ENCODE results near the gene ATP8A2.

ATP8A2 gene

GRCh38 chr13:25885418-25885817, 513.6 kb downstream of the ATP8A2 start:
- no peak for TF ChIP-seq ZNF274 (IDR thresholded peaks at IDR 0.05; ENCODE audit: low read depth, low read length)
- H3K4me3 ChIP-seq (ENCODE audit: low read length): no peak overlapping the region

- TF ChIP-seq ZNF274 (IDR thresholded peaks at IDR 0.05; ENCODE audit: low read depth, low read length): no peak
- no peak overlapping the region for H3K4me3 ChIP-seq (ENCODE audit: low read length)
Observed at GRCh38 chr13:25886438-25887214, 514.9 kb downstream of the ATP8A2 start.

- no peak for TF ChIP-seq ZNF274 (IDR thresholded peaks at IDR 0.05; ENCODE audit: low read depth, low read length)
- H3K4me3 ChIP-seq (ENCODE audit: low read length): no peak overlapping the region
Observed at GRCh38 chr13:25887962-25888655, 516.3 kb downstream of the ATP8A2 start.

GRCh38 chr13:25890671-25891212, 519.0 kb downstream of the ATP8A2 start:
- H3K4me3 ChIP-seq (ENCODE audit: low read length): no peak overlapping the region
- TF ChIP-seq ZNF274 (IDR thresholded peaks at IDR 0.05; ENCODE audit: low read depth, low read length): no peak

DNA sequence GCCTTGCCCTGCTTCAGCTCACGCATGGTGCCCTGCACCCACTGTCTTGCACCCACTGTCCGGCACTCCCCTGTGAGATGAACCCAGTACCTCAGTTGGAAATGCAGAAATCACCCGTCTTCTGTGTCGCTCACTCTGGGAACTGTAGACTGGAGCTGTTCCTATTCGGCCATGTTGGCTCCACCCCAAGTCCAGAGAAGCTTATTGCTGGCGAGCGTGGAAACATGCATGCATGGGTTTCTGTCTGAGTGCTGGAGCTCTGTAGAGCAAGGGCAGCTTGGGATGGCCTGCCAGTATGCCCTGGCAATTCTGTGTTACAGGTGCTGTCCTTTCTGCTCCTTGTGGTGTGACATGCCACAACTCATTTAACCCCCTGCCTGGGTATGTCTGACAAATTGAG, 527.2 kb downstream of the ATP8A2 start:
- no peak for TF ChIP-seq ZNF274 (IDR thresholded peaks at IDR 0.05; ENCODE audit: low read depth, low read length)
- H3K4me3 ChIP-seq (ENCODE audit: low read length): no peak overlapping the region

- H3K4me3 ChIP-seq (ENCODE audit: low read length): no peak overlapping the region
- TF ChIP-seq ZNF274 (IDR thresholded peaks at IDR 0.05; ENCODE audit: low read depth, low read length): no peak
Observed at GRCh38 chr13:25899464-25899863, 527.7 kb downstream of the ATP8A2 start.

- H3K4me3 ChIP-seq (ENCODE audit: low read length): no peak overlapping the region
- no peak for TF ChIP-seq ZNF274 (IDR thresholded peaks at IDR 0.05; ENCODE audit: low read depth, low read length)
Observed at GRCh38 chr13:25899952-25900351, 528.2 kb downstream of the ATP8A2 start.

DNA sequence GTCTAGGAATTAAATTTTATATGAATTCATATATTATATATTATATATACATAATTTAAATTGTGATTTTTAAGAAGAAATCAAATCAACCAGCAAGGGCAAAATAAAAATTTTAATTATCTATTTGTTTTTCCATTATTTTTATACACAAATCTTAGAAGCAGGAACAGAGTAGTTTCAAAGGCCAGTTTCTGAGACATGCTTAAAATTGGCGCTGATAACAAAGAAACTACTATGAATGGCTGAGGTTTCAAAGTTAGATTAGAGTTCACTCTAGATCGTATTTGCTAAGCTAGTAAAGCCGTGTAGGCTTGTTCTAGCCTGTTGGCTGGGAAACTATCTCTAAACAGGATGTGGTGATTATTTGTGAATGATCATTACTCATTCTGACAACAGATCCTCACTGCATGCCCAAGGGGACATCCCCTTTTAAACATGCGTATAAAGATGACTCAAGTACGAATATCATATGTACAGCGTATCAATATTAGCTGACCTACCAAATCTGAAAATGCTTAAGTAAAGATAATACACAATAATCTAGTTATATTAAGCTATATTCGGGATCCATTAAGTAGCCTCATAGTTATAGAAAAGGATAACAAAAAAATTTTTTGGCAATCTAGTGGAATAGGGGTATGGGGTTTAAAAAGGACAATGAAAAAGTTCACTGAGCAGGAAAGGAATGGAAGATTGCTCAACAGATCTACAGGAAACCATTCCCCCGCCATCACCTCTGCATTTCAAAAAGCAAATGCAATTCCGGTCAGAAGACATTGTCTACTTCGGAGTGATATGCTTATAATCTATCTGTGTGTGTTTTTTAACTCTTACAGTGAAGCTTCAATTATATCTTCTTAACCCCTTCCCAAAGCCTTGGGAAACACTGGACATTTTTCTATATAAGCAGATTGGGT, 529.9 kb downstream of the ATP8A2 start:
- no peak for TF ChIP-seq ZNF274 (IDR thresholded peaks at IDR 0.05; ENCODE audit: low read depth, low read length)
- H3K4me3 ChIP-seq (ENCODE audit: low read length): no peak overlapping the region

DNA sequence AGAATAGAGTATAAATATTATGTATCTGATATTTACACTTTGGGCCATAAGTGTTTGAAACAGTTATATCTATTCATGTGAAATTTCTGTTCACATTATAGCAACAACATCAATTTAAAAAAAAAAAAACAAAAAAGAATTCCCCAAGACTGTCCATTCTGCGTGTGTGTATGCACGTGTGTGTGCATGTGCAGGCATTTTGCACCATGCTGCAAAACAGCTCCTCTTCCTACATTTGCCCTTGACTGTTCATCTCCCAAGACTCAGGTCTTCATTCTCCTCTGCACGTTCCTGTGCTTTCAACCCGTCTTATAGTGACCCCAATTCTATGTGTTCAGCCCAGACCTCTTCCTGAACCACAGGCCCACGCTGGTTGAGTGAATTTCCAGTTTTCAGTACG, 530.7 kb downstream of the ATP8A2 start:
- H3K4me3 ChIP-seq (ENCODE audit: low read length): no peak overlapping the region
- no peak for TF ChIP-seq ZNF274 (IDR thresholded peaks at IDR 0.05; ENCODE audit: low read depth, low read length)

- no peak for TF ChIP-seq ZNF274 (IDR thresholded peaks at IDR 0.05; ENCODE audit: low read depth, low read length)
- no peak overlapping the region for H3K4me3 ChIP-seq (ENCODE audit: low read length)
Observed at GRCh38 chr13:25902891-25903341, 531.1 kb downstream of the ATP8A2 start.

DNA sequence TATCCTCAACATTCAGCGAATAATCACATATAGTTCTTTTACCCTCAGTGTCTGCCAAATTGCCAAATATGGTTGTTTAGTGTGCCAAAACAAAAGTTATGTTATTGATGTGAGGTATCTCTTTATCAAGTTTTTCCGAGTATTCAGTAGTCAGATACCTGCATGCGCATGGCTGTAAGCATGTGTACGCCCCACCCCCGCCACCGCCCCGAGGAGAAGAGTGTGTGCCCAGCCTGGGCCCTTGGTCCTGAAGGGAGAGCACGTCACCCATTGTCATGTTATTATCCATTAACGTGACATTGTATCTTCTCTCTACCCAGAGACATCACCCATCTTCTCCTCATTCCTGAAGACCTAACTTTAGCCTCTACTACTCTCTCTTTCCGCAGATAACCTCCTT, 533.1 kb downstream of the ATP8A2 start:
- H3K4me3 ChIP-seq (ENCODE audit: low read length): no peak overlapping the region
- TF ChIP-seq ZNF274 (IDR thresholded peaks at IDR 0.05; ENCODE audit: low read depth, low read length): no peak

GRCh38 chr13:25905611-25906010, 533.8 kb downstream of the ATP8A2 start:
- no peak overlapping the region for H3K4me3 ChIP-seq (ENCODE audit: low read length)
- no peak for TF ChIP-seq ZNF274 (IDR thresholded peaks at IDR 0.05; ENCODE audit: low read depth, low read length)

GRCh38 chr13:25906191-25906661, 534.5 kb downstream of the ATP8A2 start:
- no peak for TF ChIP-seq ZNF274 (IDR thresholded peaks at IDR 0.05; ENCODE audit: low read depth, low read length)
- H3K4me3 ChIP-seq (ENCODE audit: low read length): no peak overlapping the region

DNA sequence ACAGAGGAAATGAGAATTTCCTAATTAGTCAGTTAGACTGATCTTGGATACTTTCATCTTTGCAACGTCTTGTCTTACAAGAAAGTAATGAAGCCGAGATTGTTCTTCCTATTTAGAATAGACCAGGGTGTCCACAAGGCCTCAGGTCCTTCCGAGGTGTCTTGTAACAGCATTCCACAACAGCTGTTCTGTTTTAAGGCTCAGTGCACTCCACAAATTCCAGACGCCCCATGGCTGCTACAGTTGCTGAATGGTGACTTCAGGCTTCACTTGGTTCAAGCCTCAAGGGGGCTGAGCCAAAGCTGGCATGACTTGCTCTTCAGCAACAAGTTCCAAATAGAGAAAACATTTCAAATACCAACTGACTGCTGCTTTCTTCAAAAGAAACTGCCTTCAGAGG, 536.6 kb downstream of the ATP8A2 start:
- TF ChIP-seq ZNF274 (IDR thresholded peaks at IDR 0.05; ENCODE audit: low read depth, low read length): no peak

More for the DNA sequence above, 536.6 kb downstream of the ATP8A2 start:
- no peak overlapping the region for H3K4me3 ChIP-seq (ENCODE audit: low read length)

Measured in GM08714 (cell line).